CD4-positive, alpha-beta T cell treated with Interleukin-6 at 100 ng/mL for 8 hours (primary cell): ENCODE data around the gene PTGDS.

ENCODE experiments used
- DNase-seq: peaks from one replicate; pipeline ENCODE4 v3.0.0-alpha.2; 2020; ENCODE audit warnings: mixed read lengths, low spot score

Gene PTGDS

GRCh38 chr9:136977223-136977622 lies at the start of gene PTGDS:
Gene PTGDS (plus strand): TSS chr9:136977504. CDS start chr9:136977579, 75 bp downstream.
- no peak for DNase-seq

GRCh38 chr9:136928591-136928990 lies 48.7 kb upstream of the PTGDS start:
- no peak for DNase-seq

DNA sequence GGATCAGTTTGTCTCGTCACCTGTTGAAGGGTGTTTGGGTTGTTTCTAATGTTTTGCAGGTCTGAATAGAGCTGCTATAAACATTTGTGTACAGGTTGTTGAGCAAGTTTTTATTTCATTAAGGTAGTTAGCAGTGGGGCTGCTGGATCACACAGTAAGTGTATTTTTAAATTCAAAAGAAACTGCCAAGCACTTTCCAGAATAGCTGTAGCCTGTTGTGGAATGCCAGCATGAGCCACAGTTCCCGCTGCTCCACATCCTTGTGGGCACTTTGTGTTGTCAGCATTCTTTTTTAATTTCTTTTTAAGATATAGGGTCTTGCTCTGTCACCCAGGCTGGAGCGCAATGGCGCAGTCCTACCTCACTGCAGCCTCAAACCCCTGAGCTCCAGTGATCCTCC lies 47.3 kb upstream of the PTGDS start:
- DNase-seq = no peak

- no peak for DNase-seq
Observed at GRCh38 chr9:136931611-136932130, 45.6 kb upstream of the PTGDS start.

DNA sequence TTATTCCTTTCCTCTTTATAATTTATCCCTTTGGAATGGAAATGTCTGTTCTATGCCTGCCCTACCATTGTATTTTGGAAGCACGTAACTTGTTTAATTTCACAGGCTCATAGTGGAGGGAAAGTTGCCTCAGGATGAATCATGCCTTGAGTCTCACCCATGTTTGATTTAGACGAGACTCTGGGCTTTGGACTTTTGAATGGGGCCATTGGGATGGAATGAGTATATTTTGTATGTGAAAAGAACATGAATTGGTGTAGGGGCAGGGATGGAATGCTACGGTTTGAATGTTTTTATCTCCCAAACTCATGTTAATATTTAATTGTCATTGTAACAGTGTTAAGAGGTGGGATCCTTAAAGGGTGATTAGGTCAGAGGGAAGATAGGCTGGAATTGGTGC lies 43.0 kb upstream of the PTGDS start:
- DNase-seq = no peak

- no peak for DNase-seq
Observed at GRCh38 chr9:136935651-136936050, 41.7 kb upstream of the PTGDS start.

DNA sequence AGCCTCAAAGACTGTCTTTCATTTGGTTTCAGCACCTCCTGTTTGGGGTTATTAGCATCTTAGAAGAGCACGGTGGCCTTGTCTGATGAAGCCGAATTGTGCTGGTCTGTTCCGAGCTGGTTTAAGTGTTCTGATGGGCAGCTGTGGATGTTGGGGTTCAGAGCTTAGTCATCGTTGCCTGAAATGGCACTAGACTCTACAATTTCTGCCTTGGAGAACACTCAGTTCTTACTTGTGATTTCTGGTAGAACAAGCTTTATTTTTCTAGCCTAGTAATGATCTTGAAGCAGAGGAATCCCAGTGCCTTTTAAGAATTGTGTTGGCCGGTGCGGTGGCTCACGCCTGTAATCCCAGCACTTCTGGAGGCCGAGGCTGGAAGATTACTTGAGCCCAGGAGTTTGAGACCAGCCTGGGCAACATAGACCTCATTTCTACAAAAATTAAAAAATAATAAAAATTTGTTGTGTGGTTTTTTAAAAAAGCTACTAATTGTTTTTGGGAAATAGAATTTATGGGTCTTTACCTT lies 40.6 kb upstream of the PTGDS start:
- DNase-seq = no peak

GRCh38 chr9:136937186-136938001 lies 39.9 kb upstream of the PTGDS start:
- no peak for DNase-seq

DNA sequence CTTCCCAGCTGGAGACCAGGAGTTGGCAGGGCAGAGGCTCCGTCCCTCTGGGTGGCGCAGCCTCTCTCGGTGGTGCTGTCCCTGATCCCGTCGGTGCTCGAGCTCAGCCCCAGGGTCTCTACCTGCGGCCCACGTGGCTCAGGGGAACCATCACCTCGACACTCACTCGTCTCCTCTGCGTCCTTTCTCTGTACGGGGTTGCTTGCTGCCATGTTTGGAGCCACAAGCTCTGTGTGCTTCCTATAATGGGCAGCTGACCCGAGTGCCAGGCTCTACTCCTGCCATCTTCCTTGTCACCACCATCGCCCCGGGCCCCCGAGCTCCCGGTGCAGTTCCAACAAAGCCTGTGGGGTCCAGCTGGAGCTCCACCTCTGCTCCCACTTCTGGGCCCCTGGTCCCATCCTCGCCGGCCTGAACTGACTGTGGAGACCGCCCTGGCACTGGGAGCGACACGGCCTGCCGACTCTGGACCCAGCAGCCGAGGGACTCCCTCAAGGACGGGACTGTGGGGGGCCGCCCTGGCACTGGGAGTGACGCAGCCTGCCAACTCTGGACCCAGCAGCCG lies 37.8 kb upstream of the PTGDS start:
- DNase-seq = no peak

DNA sequence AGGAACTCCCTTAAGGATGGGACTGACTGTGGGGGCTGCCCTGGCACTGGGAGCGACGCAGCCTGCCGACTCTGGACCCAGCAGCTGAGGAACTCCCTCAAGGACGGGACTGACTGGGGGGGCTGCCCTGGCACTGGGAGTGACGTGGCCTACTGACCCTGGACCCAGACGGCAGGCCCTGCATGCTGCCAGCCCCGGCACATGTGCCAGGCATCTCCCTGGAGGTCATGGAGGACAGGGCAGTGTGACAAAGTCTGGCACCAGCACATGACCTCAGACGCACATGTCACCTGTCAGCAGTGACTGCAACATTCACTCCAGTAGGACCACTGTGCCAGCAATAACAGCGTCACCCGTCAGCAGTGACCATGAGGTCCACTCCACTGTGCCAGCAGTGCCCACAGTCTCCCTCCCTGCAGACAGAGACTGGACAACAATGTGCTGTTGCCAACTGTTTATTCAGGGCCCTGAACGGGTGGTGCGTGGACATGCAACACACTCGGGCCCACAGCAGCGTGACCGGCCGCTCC lies 37.2 kb upstream of the PTGDS start:
- no peak for DNase-seq

GRCh38 chr9:136940526-136941230 lies 36.6 kb upstream of the PTGDS start:
- no peak for DNase-seq

- no peak for DNase-seq
Observed at GRCh38 chr9:136941231-136942111, 35.8 kb upstream of the PTGDS start.

DNA sequence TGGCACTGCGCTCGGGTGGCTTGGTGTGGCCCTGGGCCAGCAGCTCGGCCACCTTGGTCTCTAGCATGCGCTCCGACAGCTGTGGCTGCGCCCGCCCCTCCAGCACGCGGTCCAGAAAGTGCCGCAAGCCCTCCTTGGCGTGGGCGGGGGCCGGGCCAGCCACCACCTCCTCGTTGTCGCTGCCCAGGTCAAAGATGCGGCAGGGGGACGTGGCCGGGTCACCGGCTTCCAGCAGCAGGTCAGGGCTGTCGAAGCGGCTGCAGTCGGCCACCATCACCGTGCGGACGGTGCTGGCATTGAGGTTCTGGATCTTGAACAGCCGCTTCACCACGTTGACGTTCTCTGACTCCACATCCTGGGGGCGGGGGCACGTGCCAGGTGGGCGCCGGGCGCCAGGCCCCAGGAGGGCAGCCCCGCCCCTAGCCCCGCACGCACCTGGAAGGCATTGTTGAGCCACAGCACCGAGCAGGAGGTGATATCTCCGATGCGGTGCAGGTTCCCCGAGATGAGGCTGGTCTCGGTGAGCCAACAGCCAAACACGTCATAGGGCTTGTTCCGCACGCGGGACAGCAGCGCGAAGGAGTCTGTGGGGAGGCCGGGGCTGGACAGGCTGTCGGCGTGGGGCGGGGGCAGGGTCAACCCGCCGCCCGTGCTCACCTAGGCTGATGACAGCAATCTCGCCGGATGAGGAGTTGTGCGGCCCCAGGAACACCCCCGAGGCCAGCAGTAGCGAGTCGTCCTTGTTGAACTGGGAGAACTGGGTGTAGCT lies 35.0 kb upstream of the PTGDS start:
- DNase-seq = no peak

DNA sequence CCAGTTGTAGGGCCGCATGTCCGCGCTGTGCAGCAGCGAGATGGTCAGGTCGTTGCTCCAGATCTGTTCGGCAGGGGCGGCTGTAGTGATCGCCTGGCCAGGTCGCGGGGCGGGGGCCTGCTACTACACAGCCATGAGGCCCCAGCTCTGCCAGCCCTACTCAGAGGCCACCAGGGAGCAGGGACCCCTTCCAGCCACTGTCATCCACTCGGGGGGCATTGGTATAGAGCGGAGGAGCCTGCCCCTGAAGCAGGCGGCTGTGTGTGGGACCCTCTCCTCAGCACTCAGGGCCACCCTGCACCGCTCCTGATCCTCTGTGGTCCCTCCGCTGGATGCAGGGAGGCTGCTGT lies 34.4 kb upstream of the PTGDS start:
- no peak for DNase-seq

GRCh38 chr9:136943291-136944211 lies 33.8 kb upstream of the PTGDS start:
- DNase-seq = no peak

DNA sequence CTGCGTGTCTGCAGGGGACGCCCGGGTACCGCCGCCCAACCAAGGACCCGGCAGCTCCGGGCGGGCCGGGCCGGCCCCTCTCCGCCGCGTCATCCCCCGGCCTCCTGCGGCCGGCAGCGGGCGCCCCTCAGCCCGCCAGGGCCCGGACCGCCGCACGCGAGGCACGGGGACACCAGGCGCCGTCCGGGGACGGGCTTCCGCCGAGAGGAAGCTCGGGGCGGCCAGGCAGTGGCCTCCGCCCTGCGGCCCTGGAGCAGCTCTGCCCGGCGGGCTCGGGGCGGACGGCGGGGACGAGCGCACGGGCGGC lies 33.1 kb upstream of the PTGDS start:
- no peak for DNase-seq

- DNase-seq = peak; percentile 94
Observed at GRCh38 chr9:136944519-136945332, 32.6 kb upstream of the PTGDS start, which contains the start of the genes C8G and FBXW5. Gene C8G (plus strand): TSS chr9:136945243. CDS start chr9:136945321, 78 bp downstream. Gene FBXW5 (minus strand): TSS chr9:136944738. CDS start chr9:136944083, 655 bp downstream.

GRCh38 chr9:136945333-136946227 lies 31.7 kb upstream of the PTGDS start:
- no peak for DNase-seq
